SK-N-SH (cell line): ENCODE results near the gene CTTN. TPM values are rescaled to one million over a fixed set of nuclear protein-coding genes. Genes with fewer than 3 reads are reported as not detected.

Experiments
- CTCF ChIA-PET: fragments of 300-600, 350-600 bp; formaldehyde crosslinking; extraction: SDS; loops from one replicate; lab custom pipeline; 2021; lab: Yijun Ruan, JAX
- POLR2A ChIA-PET: fragments of 350-600 bp; sonication (Branson Sonifier 250); formaldehyde crosslinking; extraction: SDS; loops from one replicate; lab custom pipeline; 2020; ENCODE audit warnings: antibody characterized with exemption, inconsistent platforms; lab: Yijun Ruan, JAX
- DNase-seq: peaks from one replicate; pipeline ENCODE4 v3.0.0; 2012
- H2AFZ ChIP-seq: fragments of 200-600 bp; sonication (generic); 2 replicates; pipeline ENCODE4 v1.8.1; 2016; ENCODE audit warnings: antibody characterized with exemption, mild to moderate bottlenecking, low read depth
- H3F3A ChIP-seq: fragments of 200-600 bp; sonication (generic); replicated peaks from 2 replicates; pipeline ENCODE3; 2016; ENCODE audit warnings: antibody characterized with exemption, mild to moderate bottlenecking; ENCODE audit not compliant: insufficient read depth
- H3K27ac ChIP-seq, 2 experiments: fragments of 200-500 bp in 1 of 2; fragments of 200-600 bp in 1 of 2; sonication (Bioruptor generic) in 1 of 2; sonication (generic), shearing (Covaris generic) in 1 of 2; 2 replicates each; pipeline versions ENCODE4 v1.5.1 to v1.6.1; 2014 to 2016; ENCODE audit warnings: low read depth in 2 of 2, inconsistent platforms in 1 of 2, low read length in 1 of 2, mild to moderate bottlenecking in 1 of 2, mixed read lengths in 1 of 2
- H3K27me3 ChIP-seq: fragments of 200-600 bp; sonication (generic), shearing (Covaris generic); 2 replicates; pipeline ENCODE4 v1.6.1; 2016; ENCODE audit warnings: mixed run types; ENCODE audit not compliant: insufficient read depth
- H3K36me3 ChIP-seq, 2 experiments: fragments of 200-500 bp in 1 of 2; fragments of 200-600 bp in 1 of 2; sonication (Bioruptor generic) in 1 of 2; sonication (generic) in 1 of 2; replicated peaks in 1 of 2; 2 replicates each; pipeline versions ENCODE3 to v1.5.1; 2014 to 2016; ENCODE audit warnings: low read length in 1 of 2, mild to moderate bottlenecking in 1 of 2; ENCODE audit not compliant: insufficient read depth in 2 of 2, control insufficient read depth in 1 of 2
- H3K4me1 ChIP-seq, 2 experiments: fragments of 200-500 bp in 1 of 2; fragments of 200-600 bp in 1 of 2; sonication (Bioruptor generic) in 1 of 2; sonication (generic), shearing (Covaris generic) in 1 of 2; 2 replicates each; pipeline versions ENCODE4 v1.5.1 to v1.6.1; 2014 to 2016; ENCODE audit warnings: low read depth in 1 of 2, low read length in 1 of 2, mixed run types in 1 of 2; ENCODE audit not compliant: insufficient read depth in 2 of 2, control insufficient read depth in 1 of 2
- H3K4me2 ChIP-seq: fragments of 200-600 bp; sonication (generic), shearing (Covaris generic); 2 replicates; pipeline ENCODE4 v1.6.1; 2017; ENCODE audit warnings: mixed run types
- H3K4me3 ChIP-seq, 2 experiments: fragments of 200-500 bp in 1 of 2; fragments of 200-600 bp in 1 of 2; sonication (Bioruptor generic) in 1 of 2; sonication (generic), shearing (Covaris generic) in 1 of 2; 2 replicates each; pipeline versions ENCODE4 v1.5.1 to v1.8.1; 2014 to 2016; ENCODE audit warnings: low read depth in 2 of 2, inconsistent platforms in 1 of 2, low read length in 1 of 2, mild to moderate bottlenecking in 1 of 2, mixed read lengths in 1 of 2, moderate library complexity in 1 of 2
- H3K79me2 ChIP-seq: fragments of 200-600 bp; sonication (generic); 2 replicates; pipeline ENCODE4 v1.8.1; 2017; ENCODE audit warnings: mild to moderate bottlenecking; ENCODE audit not compliant: insufficient read depth
- H3K9ac ChIP-seq: fragments of 200-600 bp; sonication (generic); 2 replicates; pipeline ENCODE4 v1.6.1; 2017; ENCODE audit warnings: mixed run types
- H3K9me2 ChIP-seq: fragments of 200-600 bp; sonication (generic); 2 replicates; pipeline ENCODE4 v1.6.1; 2017; ENCODE audit warnings: mixed run types
- H3K9me3 ChIP-seq: fragments of 200-600 bp; sonication (generic); 2 replicates; pipeline ENCODE4 v1.6.1; 2017; ENCODE audit warnings: mixed run types, mild to moderate bottlenecking, moderate library complexity
- H4K20me1 ChIP-seq: fragments of 200-600 bp; sonication (generic); 2 replicates; pipeline ENCODE4 v1.6.1; 2017; ENCODE audit warnings: mild to moderate bottlenecking, mixed run types; ENCODE audit not compliant: insufficient read depth
- ELF1 ChIP-seq: IDR thresholded peaks from 2 replicates; pipeline ENCODE4 v1.4.0; 2012
- EP300 ChIP-seq, 2 experiments: IDR thresholded peaks; 2 replicates each; pipeline versions ENCODE4 v1.4.0 to v1.6.1; 2012; ENCODE audit warnings: borderline replicate concordance in 1 of 2, low read depth in 1 of 2, low read length in 1 of 2
- FOSL2 ChIP-seq: IDR thresholded peaks from 2 replicates; pipeline ENCODE4 v1.4.0; 2012; ENCODE audit warnings: low read depth, mild to moderate bottlenecking, moderate library complexity, borderline replicate concordance
- FOXJ3 ChIP-seq: sonication (generic); formaldehyde crosslinking; IDR thresholded peaks from 2 replicates; pipeline ENCODE4 v1.5.1; 2020; ENCODE audit warnings: mild to moderate bottlenecking, missing genetic modification reagents
- GATA2 ChIP-seq: sonication (generic); formaldehyde crosslinking; IDR thresholded peaks from 2 replicates; pipeline ENCODE4 v1.5.0; 2020; ENCODE audit warnings: mild to moderate bottlenecking, missing genetic modification reagents
- NRF1 ChIP-seq: IDR thresholded peaks from 2 replicates; pipeline ENCODE4 v1.6.1; 2012; ENCODE audit warnings: low read depth, mild to moderate bottlenecking, low read length
- PBX3 ChIP-seq: IDR thresholded peaks from 2 replicates; pipeline ENCODE4; 2012
- POLR2AphosphoS5 ChIP-seq: IDR thresholded peaks from 2 replicates; pipeline ENCODE4 v1.6.1; 2012; ENCODE audit warnings: low read depth, low read length
- RAD21 ChIP-seq: IDR thresholded peaks from 2 replicates; pipeline ENCODE4 v1.6.1; 2012; ENCODE audit warnings: mild to moderate bottlenecking, low read length
- USF1 ChIP-seq: IDR thresholded peaks from 2 replicates; pipeline ENCODE4 v1.4.0; 2012; ENCODE audit warnings: low read depth, borderline replicate concordance
- USF2 ChIP-seq: fragments of 150-350 bp; IDR thresholded peaks from 2 replicates; pipeline ENCODE4 v1.6.1; 2017; ENCODE audit warnings: antibody characterized with exemption, low read length, low read depth, borderline replicate concordance
- WGBS: methylation state at CpG from one replicate; pipeline ENCODE4 v1.1.6; 2017; ENCODE audit warnings: low lambda C conversion rate; 5-methylcytosine and 5-hydroxymethylcytosine counted together
- polyA plus RNA-seq, 3 experiments: library from polyadenylated mRNA; depleted of rRNA; stranded (reverse); fragments of >200 nt; gene quantifications; 2 replicates each; pipeline ENCODE4 v1.2.3, GENCODE V29; 2012
- TF ChIP-seq, protein P1 (sequence below): IDR thresholded peaks from 2 replicates; pipeline ENCODE4 v1.6.1; 2012; ENCODE audit warnings: mild to moderate bottlenecking, low read depth, low read length, moderate library complexity
- TF ChIP-seq, protein P2 (sequence below): IDR thresholded peaks from 2 replicates; pipeline ENCODE4 v1.4.0; 2012; ENCODE audit warnings: low read depth

CTTN gene
- polyA plus RNA-seq, 1 of the 3 experiments (the other 2 are of a cell fraction): 243 TPM

- no peak for DNase-seq
- Histone ChIP-seq H4K20me1 (no peaks in the 10 kb centered on the region), H3K79me2 (peaks cover 6% of the 10 kb centered on the region), H3K4me1 (no peaks in the 10 kb centered on the region), H3K9me3 (no peaks in the 10 kb centered on the region), H3K4me3 (no peak overlapping the region), H2AFZ (no peak overlapping the region), H3K9ac (no peak overlapping the region), H3K27me3 (no peaks in the 10 kb centered on the region), H3K9me2 (no peaks in the 10 kb centered on the region), H3F3A (no peaks in the 10 kb centered on the region), H3K4me2 (no peak overlapping the region), H3K36me3 (peaks cover 45 to 67% of the 10 kb centered on the region in 2 experiments), H3K27ac (no peak overlapping the region)
- 88% methylated on average over 3 of the region's 3 CpGs for WGBS
- TF ChIP-seq, protein P1, sequence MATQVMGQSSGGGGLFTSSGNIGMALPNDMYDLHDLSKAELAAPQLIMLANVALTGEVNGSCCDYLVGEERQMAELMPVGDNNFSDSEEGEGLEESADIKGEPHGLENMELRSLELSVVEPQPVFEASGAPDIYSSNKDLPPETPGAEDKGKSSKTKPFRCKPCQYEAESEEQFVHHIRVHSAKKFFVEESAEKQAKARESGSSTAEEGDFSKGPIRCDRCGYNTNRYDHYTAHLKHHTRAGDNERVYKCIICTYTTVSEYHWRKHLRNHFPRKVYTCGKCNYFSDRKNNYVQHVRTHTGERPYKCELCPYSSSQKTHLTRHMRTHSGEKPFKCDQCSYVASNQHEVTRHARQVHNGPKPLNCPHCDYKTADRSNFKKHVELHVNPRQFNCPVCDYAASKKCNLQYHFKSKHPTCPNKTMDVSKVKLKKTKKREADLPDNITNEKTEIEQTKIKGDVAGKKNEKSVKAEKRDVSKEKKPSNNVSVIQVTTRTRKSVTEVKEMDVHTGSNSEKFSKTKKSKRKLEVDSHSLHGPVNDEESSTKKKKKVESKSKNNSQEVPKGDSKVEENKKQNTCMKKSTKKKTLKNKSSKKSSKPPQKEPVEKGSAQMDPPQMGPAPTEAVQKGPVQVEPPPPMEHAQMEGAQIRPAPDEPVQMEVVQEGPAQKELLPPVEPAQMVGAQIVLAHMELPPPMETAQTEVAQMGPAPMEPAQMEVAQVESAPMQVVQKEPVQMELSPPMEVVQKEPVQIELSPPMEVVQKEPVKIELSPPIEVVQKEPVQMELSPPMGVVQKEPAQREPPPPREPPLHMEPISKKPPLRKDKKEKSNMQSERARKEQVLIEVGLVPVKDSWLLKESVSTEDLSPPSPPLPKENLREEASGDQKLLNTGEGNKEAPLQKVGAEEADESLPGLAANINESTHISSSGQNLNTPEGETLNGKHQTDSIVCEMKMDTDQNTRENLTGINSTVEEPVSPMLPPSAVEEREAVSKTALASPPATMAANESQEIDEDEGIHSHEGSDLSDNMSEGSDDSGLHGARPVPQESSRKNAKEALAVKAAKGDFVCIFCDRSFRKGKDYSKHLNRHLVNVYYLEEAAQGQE: no peak
- TF ChIP-seq FOSL2 (no peak), USF1 (no peak), RAD21 (no peak), FOXJ3 (CRISPR knock-in tag) (no peak), USF2 (no peak), PBX3 (no peak), ELF1 (no peak), EP300 (IDR thresholded peaks at IDR 0.05; ENCODE audit: borderline replicate concordance in 1 of 2, low read depth in 1 of 2, low read length in 1 of 2) (no peak), POLR2AphosphoS5 (no peak), GATA2 (CRISPR knock-in tag) (no peak), NRF1 (no peak)
- TF ChIP-seq, protein P2, sequence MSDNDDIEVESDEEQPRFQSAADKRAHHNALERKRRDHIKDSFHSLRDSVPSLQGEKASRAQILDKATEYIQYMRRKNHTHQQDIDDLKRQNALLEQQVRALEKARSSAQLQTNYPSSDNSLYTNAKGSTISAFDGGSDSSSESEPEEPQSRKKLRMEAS: no peak
- ChIA-PET POLR2A (no interaction called here), CTCF (no interaction called here)
Observed at GRCh38 chr11:70365544-70365927, 32.8 kb upstream of the CTTN start.
